Uterus (tissue), 2 donors: Measurements from ENCODE around the gene ESRP2.

ENCODE experiments used
- CTCF ChIP-seq, 4 experiments: fragments of 200-600 bp in 2 of 4; fragments of 450-650 bp in 2 of 4; sonication (generic) in 2 of 4; IDR thresholded peaks; one replicate each; pipeline ENCODE4 v1.5.1; 2016 to 2019; ENCODE audit warnings: antibody characterized with exemption in 4 of 4, mild to moderate bottlenecking in 2 of 4, moderate library complexity in 1 of 4
- POLR2A ChIP-seq, 2 donors: fragments of 450-650 bp; IDR thresholded peaks; one replicate each; pipeline ENCODE4 v1.6.1; 2016; ENCODE audit warnings: antibody characterized with exemption in 2 of 2, mild to moderate bottlenecking in 1 of 2, moderate library complexity in 1 of 2

GRCh38 chr16:68197250-68197649, 38.7 kb downstream of the ESRP2 start:
- TF ChIP-seq CTCF (IDR thresholded peaks at IDR 0.05), result no peak
- no peak for TF ChIP-seq POLR2A (IDR thresholded peaks at IDR 0.05)
